T-helper 9 cell (primary cell): Measurements from ENCODE around the gene BDH1.

Experiments
- DNase-seq: peaks from one replicate; pipeline ENCODE4 v3.0.0-alpha.2; 2020

Gene BDH1

DNA sequence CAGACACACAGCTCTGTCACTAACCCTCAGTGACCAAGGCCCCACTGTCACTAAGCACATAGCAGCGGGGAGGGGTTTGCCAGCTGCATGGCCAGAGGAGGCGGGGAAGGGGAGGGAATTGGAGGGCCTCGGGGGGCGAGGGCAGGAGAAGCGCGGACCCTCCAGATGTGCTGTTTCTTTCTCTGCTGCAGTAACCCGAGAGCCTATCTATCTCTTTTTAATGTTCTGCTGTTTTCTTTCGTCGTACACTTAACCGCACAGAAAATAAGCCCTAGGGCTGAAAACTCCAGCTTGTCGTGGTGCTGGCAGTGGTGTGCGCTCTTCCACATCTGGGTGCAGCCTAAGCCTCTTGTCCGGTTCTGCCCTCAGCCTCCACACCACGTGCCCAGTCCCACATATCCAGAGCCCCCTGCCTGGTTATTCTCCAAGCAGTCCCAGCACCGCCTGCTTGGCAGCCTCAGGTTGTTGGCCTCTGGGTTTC lies 51.1 kb downstream of the BDH1 start:
- no peak for DNase-seq

DNA sequence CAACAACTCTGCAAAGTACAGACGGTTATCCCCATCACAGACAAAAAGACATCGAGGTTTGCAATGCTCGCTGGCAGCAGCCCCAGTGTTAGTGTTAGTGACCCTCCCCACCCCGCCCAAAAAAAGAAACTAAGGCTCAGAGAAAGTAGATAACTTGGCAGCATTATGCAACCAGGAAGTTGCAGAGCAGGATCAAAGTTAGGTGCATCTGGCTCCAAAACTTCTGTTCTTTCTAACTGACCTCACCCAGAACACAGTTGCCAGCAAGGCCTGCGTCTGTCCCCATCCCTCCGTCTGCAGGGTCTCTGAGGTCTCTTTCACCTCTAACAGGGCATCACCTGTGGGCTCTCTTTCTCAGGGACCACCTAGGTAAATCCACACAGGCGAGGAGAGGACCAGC lies 51.5 kb downstream of the BDH1 start:
- no peak for DNase-seq

DNA sequence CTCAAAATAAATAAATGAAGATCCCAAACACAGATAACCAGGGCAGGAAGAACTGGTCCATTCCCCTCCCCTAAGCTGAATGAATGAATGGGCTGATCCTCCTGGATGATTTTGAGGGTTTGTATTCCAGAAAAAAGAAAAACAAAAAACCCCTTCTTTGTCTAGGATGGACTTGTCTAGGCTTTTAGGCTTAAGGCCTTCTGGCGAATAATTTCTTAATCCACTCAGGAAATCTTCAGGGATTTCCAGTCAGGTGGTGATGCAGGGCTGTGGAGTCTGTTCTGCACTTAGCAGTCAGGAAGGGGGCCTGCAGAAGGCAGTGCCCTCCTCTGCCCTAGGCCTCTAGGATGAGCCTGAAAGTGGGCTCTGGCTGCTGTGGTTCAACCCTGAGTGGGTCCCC lies 52.1 kb downstream of the BDH1 start:
- no peak for DNase-seq

DNA sequence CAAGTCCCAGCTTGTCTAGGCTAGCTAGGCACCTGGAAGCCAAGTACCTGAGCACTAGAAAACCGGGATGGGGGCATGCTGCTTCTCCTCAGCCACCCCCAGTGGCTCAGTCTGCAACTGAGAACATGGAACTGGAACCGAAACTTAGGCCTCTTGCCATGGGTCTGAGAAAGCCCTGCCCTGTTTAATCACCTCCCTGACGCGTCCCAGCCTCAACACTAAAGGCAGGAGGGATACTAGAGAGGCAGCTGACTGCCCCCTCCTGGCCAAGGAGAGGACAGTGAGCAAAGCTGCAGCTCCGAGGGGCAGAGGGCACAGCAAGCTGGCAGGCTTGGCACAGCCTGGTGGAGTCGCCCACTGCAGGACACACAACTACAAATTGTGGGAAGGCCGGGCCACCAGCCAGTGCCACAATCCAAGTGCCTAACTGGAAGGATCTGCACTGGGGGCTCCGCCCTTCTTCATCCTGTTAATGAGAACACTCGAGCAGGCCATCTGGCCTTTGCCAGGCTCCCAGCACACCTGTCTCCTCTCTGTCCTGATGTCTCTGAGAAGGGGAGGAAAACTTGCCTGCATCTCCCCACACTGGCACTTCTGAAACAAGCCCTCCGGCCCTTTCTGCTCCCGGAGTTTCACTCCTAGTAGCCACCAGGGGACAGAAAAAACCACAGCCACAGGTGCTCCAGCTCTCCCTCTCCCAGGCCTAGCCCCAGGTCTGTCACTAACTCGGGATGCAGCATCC lies 53.7 kb downstream of the BDH1 start:
- no peak for DNase-seq

DNA sequence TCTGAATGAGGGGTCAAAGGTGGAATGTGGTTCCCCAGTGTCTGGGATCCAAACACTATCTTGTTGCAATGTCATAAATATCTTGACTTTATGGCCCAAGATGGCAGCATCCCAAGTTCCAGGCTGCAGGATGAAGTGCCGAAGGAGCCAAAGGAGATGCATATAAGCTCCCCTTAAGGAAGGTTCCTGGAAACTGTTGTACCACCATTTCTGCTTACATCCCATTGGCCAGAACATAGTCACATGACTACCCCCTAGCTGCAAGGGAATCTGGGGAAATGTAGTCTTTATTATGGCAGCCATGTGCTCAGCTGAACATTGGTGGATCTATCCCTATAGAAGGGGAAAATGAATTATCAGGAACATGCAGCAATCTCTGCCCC lies 54.3 kb downstream of the BDH1 start:
- DNase-seq: no peak

DNA sequence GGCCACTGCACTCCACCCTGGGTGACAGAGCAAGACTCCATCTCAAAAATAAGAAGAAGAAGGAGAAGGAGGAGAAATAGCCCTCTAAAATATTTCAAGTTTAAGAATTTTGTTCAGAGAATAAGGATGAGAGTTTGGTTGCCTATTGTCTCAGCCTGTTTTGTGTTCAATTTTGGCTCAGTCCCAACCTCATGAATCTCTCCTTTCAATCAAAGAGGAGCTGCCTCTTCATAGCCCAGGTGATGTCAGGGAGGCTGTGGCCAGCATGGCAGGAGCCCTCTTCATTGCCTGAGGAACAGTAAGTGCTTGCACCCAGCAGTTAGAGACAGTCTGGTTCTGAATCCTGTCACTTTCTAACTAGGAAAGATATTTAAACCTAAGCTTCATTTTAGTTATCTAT lies 55.0 kb downstream of the BDH1 start:
- DNase-seq: no peak

DNA sequence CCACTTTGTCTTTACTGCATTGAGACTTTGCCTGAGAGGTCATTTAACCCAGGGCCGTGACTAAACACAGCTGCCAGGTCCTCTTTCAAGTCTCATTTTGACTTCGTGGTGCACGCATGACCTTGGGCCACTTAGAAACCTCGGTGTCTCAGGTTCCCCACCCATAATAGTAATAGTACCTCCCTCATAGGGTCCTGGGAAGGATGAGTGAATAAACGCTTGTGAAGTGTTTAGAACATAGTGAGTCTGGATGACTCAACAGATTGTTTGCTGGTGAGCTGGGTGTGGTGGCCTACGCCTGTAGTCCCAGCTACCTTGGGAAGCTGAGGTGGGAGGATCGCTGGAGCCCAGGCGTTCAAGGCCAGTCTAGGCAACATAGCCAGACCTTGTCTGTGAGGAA lies 56.3 kb downstream of the BDH1 start:
- DNase-seq: no peak

DNA sequence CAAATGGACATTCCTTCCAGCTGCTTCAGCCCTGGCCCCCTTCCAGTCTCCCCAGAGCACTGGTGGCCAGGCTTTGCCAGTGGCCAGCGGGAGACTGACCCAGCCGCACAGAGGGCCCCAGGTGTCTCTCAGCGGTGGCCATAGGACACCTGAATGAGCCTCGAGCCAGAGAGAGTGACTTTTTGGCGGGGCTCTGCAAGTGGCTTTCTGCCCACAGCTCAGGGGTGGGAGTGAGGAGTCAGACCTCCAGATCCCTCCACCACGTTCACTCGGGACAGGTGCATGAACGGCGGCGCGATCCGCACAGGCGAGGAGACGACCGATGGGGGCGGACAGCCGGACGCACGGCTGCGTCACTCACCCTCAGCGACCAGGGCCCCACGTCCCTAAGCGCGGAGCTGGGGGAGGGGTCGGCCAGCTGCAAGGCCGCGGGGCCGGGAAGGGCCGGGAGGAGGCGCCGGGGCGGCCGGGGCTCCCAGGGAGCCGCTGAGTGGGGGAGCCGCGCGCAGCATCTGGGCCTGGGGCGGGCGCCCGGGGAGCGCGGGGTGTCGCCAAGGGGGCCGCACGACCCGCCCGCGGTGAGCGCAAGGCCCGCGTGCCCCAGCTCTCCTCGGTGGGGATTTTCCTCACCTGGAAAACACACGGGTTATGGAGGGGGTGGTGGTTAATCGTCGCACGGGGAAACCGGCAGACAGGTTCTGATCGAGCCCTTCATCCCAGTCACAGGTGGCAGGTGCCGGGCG lies 57.1 kb downstream of the BDH1 start:
- no peak for DNase-seq

DNA sequence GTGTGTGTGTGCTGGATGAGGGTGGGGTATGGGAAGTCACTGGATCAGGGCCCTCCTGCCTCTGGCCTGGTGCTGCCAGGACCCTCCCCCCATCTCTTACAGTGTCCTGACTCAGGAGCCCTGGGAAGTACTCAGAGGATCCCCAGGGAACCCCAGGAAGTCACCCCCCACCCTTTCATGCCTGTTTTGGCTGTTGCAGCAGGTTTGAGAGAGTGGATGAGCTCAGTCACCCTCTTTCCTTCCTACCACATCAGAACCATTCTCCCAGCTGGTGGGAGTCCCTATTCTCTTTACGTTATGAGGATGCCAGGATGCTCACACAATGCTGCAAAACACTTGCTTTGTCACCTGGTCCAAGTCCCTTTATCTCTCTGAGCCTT lies 59.0 kb downstream of the BDH1 start:
- no peak for DNase-seq

DNA sequence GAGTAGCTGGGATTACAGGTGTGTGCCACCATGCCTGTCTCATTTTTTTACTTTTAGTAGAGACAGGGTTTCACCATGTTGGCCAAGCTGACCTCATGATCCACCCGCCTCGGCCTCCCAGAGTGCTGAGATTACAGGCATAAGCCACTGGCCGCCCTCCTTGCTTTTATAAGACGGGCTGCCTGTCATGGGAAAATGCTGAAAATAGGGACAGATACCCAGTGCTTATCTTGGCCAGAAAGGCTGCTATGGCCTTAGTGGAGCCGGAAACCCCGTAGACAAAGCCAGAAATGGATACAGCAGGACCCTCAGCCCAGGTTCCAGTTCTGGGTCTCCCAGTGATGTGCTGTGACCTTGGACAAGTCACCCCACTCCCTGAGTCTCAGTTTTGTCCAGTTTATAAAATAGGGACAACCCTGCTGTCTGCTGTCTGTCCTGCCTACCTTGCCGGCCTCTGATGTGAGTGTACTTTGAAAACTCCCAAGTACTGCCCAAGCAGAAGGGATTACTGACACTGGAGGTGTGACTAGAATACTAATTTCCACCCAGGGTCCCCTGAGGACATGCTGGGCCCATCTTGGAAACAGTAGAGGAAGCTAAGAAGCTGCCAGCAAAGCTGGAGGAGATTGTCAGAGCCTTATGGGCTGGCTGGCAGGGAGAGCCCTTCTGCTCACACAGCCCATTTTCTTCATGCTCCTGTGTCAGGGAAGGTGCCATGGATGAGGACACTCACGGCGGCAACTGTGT lies 59.6 kb downstream of the BDH1 start:
- no peak for DNase-seq

DNA sequence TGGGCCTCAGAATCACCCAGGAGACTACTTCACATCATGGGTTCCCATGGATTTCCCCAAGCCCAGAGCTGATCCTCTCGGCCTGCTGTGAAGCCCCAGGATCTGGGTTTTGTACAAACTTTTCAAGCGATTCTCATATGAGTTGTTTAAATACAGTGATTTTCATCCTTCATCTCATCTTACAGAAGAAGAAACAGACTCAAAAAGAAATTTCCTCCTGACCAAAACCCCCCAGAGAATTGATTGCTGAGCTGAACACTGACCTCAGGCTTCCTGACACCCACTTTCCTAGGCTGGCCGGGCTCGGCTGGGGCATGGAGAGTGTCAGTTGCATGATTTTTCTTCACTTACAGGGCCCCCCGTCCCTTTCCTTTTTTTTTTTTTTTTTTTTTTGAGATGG lies 60.3 kb downstream of the BDH1 start:
- no peak for DNase-seq

DNA sequence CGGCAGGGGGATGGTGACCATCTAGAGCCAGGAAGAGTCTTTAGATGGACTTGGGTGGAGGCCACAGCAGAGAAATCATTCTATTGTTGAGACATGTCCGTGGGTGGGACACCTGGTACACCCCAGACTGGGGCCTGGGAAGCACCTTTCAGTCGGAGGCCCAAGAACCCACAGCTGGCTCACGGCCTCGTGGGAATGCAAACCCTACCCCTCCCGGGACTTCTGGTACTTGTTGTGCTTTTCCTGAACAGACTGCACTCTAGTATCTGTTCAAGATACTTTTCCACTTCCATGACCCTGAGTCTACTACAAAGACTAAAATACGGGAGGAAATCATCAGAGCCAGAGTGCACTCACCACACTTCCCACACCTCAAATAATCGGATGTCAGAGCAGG lies 60.7 kb downstream of the BDH1 start:
- DNase-seq: no peak

DNA sequence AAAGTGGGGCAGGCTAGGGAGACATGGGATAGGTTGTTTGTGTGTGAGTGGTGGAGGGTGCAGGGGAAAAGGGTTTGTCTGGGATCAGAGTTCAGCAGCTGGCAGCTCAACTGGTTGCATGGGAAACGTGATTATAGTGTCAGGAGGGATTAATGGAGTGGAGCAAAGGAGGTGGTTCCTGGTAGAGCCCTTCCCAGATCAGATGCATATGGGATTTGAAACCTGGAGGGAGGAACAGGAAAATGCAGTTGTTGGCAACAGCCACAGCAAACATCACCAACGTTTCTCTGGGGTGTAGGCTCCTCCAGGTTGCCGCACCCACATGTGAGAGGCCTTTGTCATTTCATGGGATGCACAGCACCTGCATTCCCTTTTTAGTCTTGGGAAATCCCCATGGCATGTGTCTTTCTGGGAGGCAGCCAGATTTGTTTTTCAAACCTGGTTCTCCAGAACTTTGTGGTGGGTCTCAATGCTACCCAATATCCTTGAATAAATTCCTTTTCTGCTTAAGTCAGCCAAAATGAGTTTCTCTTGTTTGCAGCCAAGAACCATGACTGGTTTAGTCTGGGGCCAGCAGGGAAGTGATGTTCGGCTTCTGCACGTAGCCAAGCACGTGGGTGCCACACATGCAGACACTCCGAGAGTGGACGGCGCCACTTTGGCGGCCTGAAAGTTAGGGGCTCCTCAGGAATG lies 61.3 kb downstream of the BDH1 start:
- no peak for DNase-seq

DNA sequence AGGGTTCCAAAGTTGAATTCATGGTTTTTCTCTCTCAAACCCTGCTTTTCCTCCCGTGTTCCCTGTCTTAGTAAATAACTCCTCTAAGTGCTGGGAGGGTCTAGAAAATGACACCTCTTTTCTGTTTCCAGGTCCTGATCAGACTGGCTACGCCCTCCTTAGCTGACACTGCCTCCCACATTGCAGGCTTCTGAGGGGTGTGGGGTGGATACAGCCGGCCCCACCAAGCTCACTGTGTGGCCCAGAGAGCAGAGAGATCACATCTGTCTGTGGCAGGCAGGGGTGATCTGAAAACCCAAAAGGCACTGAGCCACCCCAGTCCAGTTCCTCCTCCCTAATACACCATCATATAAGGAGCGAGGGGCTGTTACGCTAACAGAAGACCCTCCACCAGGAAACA lies 62.7 kb downstream of the BDH1 start:
- DNase-seq: no peak

DNA sequence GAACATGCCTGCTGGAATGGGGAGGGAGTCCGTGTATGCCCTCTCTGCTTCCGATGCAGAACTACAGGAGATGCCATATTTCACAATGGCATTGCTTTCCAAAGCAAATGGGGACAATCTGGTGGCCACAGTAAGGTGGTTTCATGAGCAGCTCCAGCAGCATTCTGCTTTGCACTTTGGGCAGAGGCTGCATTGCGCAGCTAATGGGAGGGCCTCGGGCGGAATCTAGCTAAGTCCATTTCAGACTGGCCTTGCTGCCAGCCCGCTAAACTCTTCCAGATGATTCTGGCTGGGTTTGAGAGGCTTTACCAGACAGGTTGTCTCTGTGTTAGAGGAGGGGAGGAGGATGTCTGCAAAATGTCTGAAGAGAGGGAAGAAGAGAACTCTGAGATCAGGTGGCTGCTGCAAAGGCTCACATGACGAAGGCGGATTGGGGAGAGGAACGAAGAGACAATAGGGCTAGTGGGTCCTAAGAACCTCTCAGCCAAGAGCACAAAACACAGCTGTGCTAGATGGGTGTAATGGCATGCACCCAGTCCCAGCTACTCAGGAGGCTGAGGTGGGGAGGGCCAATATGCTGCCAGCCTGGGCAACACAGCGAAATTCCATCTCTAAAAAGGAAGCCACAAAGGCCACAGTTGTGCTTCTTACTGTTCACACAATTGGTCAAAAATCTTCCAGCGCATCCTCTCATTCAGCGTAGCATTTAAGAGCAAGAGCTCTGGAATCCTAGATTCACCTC lies 63.7 kb downstream of the BDH1 start:
- DNase-seq: no peak

DNA sequence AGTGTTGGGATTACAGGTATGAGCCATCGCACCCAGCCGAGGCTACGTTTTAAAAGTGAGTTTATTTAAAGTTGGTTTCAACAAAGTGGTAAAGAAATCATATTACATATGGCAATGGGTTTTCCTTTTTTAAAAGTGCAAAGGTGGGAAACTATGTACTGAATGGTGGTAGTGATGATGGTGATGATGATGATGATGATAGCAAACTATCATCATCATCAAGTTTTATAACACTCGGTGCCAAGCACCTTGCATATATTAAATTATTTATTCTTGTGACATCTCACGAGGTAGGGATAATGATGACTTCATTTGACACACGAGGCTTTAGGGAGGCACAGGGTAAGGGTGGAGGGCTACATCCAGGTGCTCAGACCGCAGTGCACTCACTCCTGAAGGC lies 64.3 kb downstream of the BDH1 start:
- no peak for DNase-seq

DNA sequence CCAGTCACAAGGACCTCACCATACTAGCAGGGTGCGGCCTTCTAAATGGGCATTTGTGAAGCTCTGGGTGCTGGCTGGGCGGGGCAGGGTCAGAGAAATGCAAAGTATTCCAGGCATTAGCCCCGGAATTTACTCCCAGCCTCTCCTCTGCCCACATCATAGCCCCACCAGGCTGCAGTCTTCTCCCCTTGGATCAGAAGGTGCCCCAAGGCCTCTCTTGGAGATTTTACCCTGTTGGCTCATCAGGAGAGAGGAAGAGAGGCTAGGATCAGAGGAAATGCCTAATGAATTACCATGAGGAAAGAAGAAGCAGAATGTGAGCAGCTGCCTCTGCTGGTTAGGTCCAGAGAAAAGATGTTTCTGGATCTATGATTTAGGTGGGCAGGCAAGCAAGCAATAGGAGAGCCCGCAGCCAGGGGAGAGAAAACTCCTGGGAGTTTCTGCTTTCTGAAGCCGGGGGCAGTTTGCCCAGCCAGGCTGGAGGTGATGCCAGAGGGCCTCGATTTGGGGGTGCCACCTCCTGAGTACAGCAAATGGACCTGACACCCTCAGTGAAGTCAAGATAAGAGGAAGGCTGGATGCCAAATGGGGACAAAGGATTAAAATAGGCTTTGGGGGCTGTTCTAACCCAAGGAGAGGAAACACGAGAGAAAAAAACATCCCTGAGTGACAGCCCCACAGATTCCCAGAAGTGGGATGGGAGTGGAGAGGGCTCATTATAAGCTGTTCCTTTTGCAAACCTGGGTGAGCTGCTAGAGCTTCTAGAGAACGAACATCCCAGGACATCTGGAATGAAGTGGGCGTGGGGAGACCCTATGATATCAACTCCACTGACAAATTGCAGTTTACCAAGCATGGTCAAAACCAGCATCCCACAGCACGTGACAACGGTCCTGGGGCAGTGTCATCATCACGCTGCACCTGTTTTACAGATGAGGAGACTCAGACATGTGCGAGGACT lies 65.4 kb downstream of the BDH1 start:
- no peak for DNase-seq

DNA sequence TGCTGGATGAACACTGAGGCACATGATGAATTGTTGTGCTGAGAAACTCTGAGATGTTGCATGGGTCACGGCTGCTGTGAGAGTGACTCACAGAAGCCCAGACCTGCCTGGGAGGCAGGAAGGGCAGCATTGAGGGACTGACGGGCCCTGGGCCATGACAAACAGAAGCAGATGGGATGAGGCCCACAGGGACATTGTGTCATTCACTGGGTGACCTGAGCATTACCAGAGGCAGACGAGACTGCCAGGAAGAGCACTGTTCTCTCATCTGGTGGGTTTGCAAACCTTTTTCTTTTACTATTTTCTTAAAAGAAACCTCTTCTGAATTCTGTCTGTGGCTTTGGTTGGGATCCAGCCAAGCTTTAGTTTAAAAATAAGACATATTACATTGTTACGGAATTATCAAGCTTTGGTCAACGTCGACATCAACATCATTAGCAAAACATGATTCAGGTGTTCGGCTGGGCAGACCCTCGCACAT lies 67.8 kb downstream of the BDH1 start:
- no peak for DNase-seq

DNA sequence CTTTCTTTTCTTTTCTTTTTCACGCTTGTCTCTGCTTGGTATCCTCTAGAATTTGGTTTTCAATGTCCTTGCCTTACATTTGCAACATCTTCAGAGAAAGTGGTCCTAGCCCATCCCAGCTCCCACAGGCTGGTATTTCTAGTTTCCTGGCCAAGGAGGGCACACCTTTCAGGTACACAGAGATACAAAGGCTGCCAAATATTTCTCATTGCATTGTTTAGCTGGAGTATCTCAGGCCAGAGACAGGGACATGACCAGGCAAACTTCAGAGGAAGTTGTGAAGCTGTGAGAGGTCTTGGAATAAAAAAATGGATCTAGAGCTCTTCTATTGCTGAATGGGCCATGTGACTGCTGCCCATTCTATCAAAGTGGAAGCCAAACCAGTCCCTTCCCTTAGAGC lies 68.9 kb downstream of the BDH1 start:
- no peak for DNase-seq

DNA sequence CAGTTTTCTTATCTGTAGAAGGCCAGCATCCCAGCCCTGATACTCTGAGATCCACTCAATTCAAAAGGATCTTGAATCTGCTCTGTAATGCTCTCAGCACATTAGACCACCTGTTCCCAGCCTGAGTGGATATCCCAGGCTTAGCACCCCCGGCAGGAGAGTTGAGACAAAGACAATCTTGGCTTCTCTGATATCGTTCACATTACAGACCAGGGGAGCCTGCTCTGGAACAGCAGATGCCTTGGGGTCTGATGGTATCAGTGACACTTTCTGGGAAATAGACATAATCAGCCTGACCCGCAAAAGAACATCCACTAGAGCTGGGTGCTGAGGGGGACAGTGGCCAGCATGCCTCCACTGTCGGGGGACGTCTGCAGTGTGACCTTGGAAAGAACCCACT lies 70.6 kb downstream of the BDH1 start:
- DNase-seq: no peak
